Measurements from ENCODE around the gene BMP8A. TPM values are rescaled to one million over a fixed set of nuclear protein-coding genes. Genes with fewer than 3 reads are reported as not detected.
"Not testable (repeated sequence)": the region's sequence is repeated elsewhere in the genome, so short reads cannot be mapped to it uniquely, and the experiment has no call there.

Gene BMP8A
- total RNA-seq, 1 experiment from 2014 or later = not detected

- no peak for DNase-seq (ENCODE audit: low read depth)
Observed at GRCh38 chr1:39505289-39505688, 13.9 kb downstream of the BMP8A start.

- no peak for DNase-seq (ENCODE audit: low read depth)
Observed at GRCh38 chr1:39507230-39507928, 15.9 kb downstream of the BMP8A start.

GRCh38 chr1:39508266-39508665, 16.8 kb downstream of the BMP8A start:
- DNase-seq (ENCODE audit: low read depth) = no peak

- peak; percentile 83 for DNase-seq (ENCODE audit: low read depth)
Observed at GRCh38 chr1:39508857-39509305, 17.4 kb downstream of the BMP8A start.

- DNase-seq (ENCODE audit: low read depth) = peak; percentile 79
Observed at GRCh38 chr1:39509360-39510009, 18.0 kb downstream of the BMP8A start.

- DNase-seq (ENCODE audit: low read depth) = not testable (repeated sequence)
Observed at GRCh38 chr1:39510570-39511186, 19.2 kb downstream of the BMP8A start.

GRCh38 chr1:39511477-39511876, 20.0 kb downstream of the BMP8A start:
- not testable (repeated sequence) for DNase-seq (ENCODE audit: low read depth)

GRCh38 chr1:39512234-39512847, 20.9 kb downstream of the BMP8A start:
- not testable (repeated sequence) for DNase-seq (ENCODE audit: low read depth)

GRCh38 chr1:39514710-39515124, 23.3 kb downstream of the BMP8A start:
- DNase-seq (ENCODE audit: low read depth) = not testable (repeated sequence)

- DNase-seq (ENCODE audit: low read depth) = not testable (repeated sequence)
Observed at GRCh38 chr1:39515131-39516086, 24.0 kb downstream of the BMP8A start.

GRCh38 chr1:39516841-39517240, 25.4 kb downstream of the BMP8A start:
- not testable (repeated sequence) for DNase-seq (ENCODE audit: low read depth)

- not testable (repeated sequence) for DNase-seq (ENCODE audit: low read depth)
Observed at GRCh38 chr1:39517936-39518335, 26.5 kb downstream of the BMP8A start.

GRCh38 chr1:39519376-39519775, 27.9 kb downstream of the BMP8A start:
- not testable (repeated sequence) for DNase-seq (ENCODE audit: low read depth)

GRCh38 chr1:39522221-39522620, 30.8 kb downstream of the BMP8A start:
- not testable (repeated sequence) for DNase-seq (ENCODE audit: low read depth)

- DNase-seq (ENCODE audit: low read depth) = no peak
Observed at GRCh38 chr1:39522661-39523567, 31.5 kb downstream of the BMP8A start.

- no peak for DNase-seq (ENCODE audit: low read depth)
Observed at GRCh38 chr1:39524171-39524570, 32.7 kb downstream of the BMP8A start.

- no peak for DNase-seq (ENCODE audit: low read depth)
Observed at GRCh38 chr1:39524591-39525365, 33.3 kb downstream of the BMP8A start.

- DNase-seq (ENCODE audit: low read depth) = no peak
Observed at GRCh38 chr1:39525366-39526165, 34.1 kb downstream of the BMP8A start.

Data from M059J (cell line).